Trophoblast cell (in vitro differentiated cells and primary cell): Measurements from ENCODE around the gene ACSM5.

Experiments used
- DNase-seq, 2 donors: peaks; one replicate each; pipeline ENCODE4 v3.0.0-alpha.2; 2016
- H2AFZ ChIP-seq: 2 replicates; pipeline ENCODE4 v1.6.1; 2013; ENCODE audit warnings: low read length, moderate library complexity, mild to moderate bottlenecking; ENCODE audit not compliant: insufficient read depth, poor library complexity
- H2AK5ac ChIP-seq: 2 replicates; pipeline ENCODE4 v1.6.1; 2013; ENCODE audit warnings: mild to moderate bottlenecking, low read length
- H2BK120ac ChIP-seq: 2 replicates; pipeline ENCODE4 v1.6.1; 2013; ENCODE audit warnings: low read length, mild to moderate bottlenecking, moderate library complexity; ENCODE audit not compliant: insufficient read depth, poor library complexity
- H2BK12ac ChIP-seq: 2 replicates; pipeline ENCODE4 v1.6.1; 2013; ENCODE audit warnings: mild to moderate bottlenecking, low read length, moderate library complexity
- H2BK5ac ChIP-seq: 2 replicates; pipeline ENCODE4 v1.6.1; 2013; ENCODE audit warnings: low read length, low read depth, moderate library complexity, mild to moderate bottlenecking; ENCODE audit not compliant: poor library complexity
- H3K14ac ChIP-seq: 2 replicates; pipeline ENCODE4 v1.6.1; 2013; ENCODE audit warnings: mild to moderate bottlenecking, low read length
- H3K18ac ChIP-seq: 2 replicates; pipeline ENCODE4 v1.6.1; 2013; ENCODE audit warnings: mild to moderate bottlenecking, low read length
- H3K23ac ChIP-seq: 2 replicates; pipeline ENCODE4 v1.6.1; 2013; ENCODE audit warnings: low read length
- H3K27ac ChIP-seq: 2 replicates; pipeline ENCODE4 v1.5.1; 2013; ENCODE audit warnings: low read depth, mild to moderate bottlenecking, inconsistent platforms, low read length, moderate library complexity
- H3K27me3 ChIP-seq: 2 replicates; pipeline ENCODE4 v1.6.1; 2013; ENCODE audit warnings: inconsistent platforms, mild to moderate bottlenecking, low read length, moderate library complexity; ENCODE audit not compliant: insufficient read depth
- H3K36me3 ChIP-seq, 2 experiments: 1 replicate in 1 of 2; 2 replicates in 1 of 2; pipeline ENCODE4 v1.6.1; 2013; ENCODE audit warnings: low read length in 2 of 2, mild to moderate bottlenecking in 2 of 2, moderate library complexity in 1 of 2; ENCODE audit not compliant: insufficient read depth in 2 of 2, control insufficient read depth in 1 of 2
- H3K4ac ChIP-seq: 2 replicates; pipeline ENCODE4 v1.6.1; 2013; ENCODE audit warnings: low read depth, mild to moderate bottlenecking, low read length, moderate library complexity
- H3K4me1 ChIP-seq, 2 experiments: 1 replicate in 1 of 2; 2 replicates in 1 of 2; pipeline ENCODE4 v1.6.1; 2013; ENCODE audit warnings: low read length in 2 of 2, mild to moderate bottlenecking in 2 of 2, moderate library complexity in 1 of 2; ENCODE audit not compliant: insufficient read depth in 2 of 2, control insufficient read depth in 1 of 2
- H3K4me2 ChIP-seq: 2 replicates; pipeline ENCODE4 v1.6.1; 2013; ENCODE audit warnings: inconsistent platforms, mild to moderate bottlenecking, low read length, moderate library complexity
- H3K4me3 ChIP-seq: 2 replicates; pipeline ENCODE4 v1.5.1; 2013; ENCODE audit warnings: mild to moderate bottlenecking, low read depth, low read length, inconsistent platforms
- H3K79me1 ChIP-seq: one replicate; pipeline ENCODE4 v1.6.1; 2013; ENCODE audit warnings: low read length
- H3K79me2 ChIP-seq: 2 replicates; pipeline ENCODE4 v1.6.1; 2013; ENCODE audit warnings: low read length, mild to moderate bottlenecking; ENCODE audit not compliant: control insufficient read depth, insufficient read depth, poor library complexity
- H3K9ac ChIP-seq: 2 replicates; pipeline ENCODE4 v1.6.1; 2013; ENCODE audit warnings: mild to moderate bottlenecking, low read length
- H3K9me3 ChIP-seq: 2 replicates; pipeline ENCODE4 v1.6.1; 2013; ENCODE audit warnings: low read depth, mild to moderate bottlenecking, control low read depth, inconsistent platforms, low read length; ENCODE audit not compliant: insufficient read depth
- H4K12ac ChIP-seq: 2 replicates; pipeline ENCODE4 v1.6.1; 2013; ENCODE audit warnings: low read depth, mild to moderate bottlenecking, low read length, moderate library complexity
- H4K8ac ChIP-seq: 2 replicates; pipeline ENCODE4 v1.6.1; 2013; ENCODE audit warnings: low read depth, mild to moderate bottlenecking, low read length, moderate library complexity
- H4K91ac ChIP-seq: one replicate; pipeline ENCODE4 v1.6.1; 2013; ENCODE audit warnings: low read depth, mild to moderate bottlenecking, low read length, moderate library complexity
- WGBS: extraction: QIAGEN DNeasy Blood & Tissue Kit; methylation state at CpG from one replicate; pipeline ENCODE4 v1.1.7; 2013; ENCODE audit warnings: missing lambda C conversion rate; ENCODE audit not compliant: insufficient read length, insufficient coverage; ENCODE audit errors: extremely low coverage; 5-methylcytosine and 5-hydroxymethylcytosine counted together

The ACSM5 gene

DNA sequence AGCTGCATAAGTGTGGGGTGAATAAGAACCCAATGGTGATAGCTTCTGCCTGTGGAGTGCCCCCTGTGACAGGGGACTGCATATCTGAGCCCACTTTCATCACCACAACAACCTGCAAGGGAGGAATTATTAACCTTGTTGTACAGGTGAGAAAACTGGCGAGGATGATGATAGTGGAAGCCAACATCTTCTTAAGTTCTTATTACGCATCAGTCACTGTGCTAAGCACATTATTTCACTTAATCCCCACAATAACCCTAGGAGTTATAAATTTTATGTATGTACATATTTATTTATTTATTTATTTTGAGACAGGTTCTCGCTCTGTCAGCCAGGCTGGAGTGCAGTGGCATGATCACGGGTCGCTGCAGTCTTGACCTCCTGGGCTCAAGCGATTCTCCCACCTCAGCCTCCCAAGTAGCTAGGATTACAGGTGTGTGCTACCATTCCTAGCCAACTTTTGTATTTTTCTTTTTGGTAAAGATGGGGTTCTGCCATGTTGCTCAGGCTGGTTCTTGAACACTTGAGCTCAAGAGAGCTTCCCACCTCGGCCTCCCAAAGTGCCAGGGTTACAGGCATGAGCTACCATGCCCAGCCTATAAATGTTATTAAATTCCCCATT, 12.4 kb upstream of the ACSM5 start:
- DNase-seq = no peak
- Histone ChIP-seq H3K79me1 (no peaks in the 10 kb centered on the region), H4K12ac (no peak overlapping the region), H4K8ac (no peak overlapping the region), H2BK5ac (no peak overlapping the region), H3K18ac (no peak overlapping the region), H2AFZ (no peak overlapping the region), H2BK120ac (no peak overlapping the region), H3K23ac (no peak overlapping the region), H3K36me3 (no peaks in the 10 kb centered on the region), H3K27me3 (no peaks in the 10 kb centered on the region), H2AK5ac (no peak overlapping the region), H3K9ac (no peak overlapping the region), H3K79me2 (no peaks in the 10 kb centered on the region), H3K14ac (no peak overlapping the region), H3K4me1 (peaks cover 0 to 2% of the 10 kb centered on the region in 2 experiments), H4K91ac (no peak overlapping the region), H3K4me3 (no peak overlapping the region), H2BK12ac (no peak overlapping the region), H3K9me3 (no peaks in the 10 kb centered on the region), H3K4me2 (no peak overlapping the region), H3K27ac (no peak overlapping the region), H3K4ac (no peak overlapping the region)
- WGBS = no CpG with 5 or more reads among the region's 7 CpGs

DNA sequence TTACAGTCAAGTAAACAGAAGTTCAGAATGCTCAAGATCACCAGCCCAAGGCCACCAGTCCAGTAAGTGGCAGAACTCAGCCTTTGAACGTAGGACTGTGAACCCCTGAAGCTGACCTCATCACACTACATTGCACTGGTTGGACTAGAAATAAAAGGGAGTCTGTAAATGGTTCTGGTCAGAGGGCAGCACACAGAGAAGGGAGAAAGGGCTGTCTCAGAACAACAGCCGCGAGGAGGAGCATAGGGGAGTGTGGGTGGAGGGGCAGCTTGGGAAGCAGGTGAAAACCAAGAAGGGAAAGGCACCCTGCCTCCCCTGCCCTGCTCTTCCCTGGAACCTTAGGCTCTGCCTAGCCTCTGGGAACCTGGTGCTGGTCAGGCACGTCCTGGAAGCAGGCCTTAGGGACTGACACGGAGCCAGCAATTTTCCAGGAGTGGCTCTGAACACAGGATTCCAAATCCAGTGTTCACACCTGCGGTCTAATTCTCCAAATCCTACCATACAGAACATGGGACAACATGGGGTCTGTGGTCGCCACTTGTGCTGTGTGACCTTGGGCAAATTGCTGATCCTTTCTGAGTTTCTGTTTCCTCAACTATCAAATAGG, 11.8 kb upstream of the ACSM5 start:
- Histone ChIP-seq H3K27ac (no peak overlapping the region), H3K79me2 (no peaks in the 10 kb centered on the region), H4K8ac (no peak overlapping the region), H3K14ac (no peak overlapping the region), H4K91ac (no peak overlapping the region), H2AK5ac (no peak overlapping the region), H3K27me3 (no peaks in the 10 kb centered on the region), H3K18ac (no peak overlapping the region), H2BK120ac (no peak overlapping the region), H3K4ac (no peak overlapping the region), H3K23ac (no peak overlapping the region), H2BK12ac (no peak overlapping the region), H4K12ac (no peak overlapping the region), H3K9ac (no peak overlapping the region), H3K4me2 (no peak overlapping the region), H3K4me3 (no peak overlapping the region), H3K4me1 (peaks cover 0 to 2% of the 10 kb centered on the region in 2 experiments), H3K79me1 (no peaks in the 10 kb centered on the region), H2BK5ac (no peak overlapping the region), H2AFZ (no peak overlapping the region), H3K36me3 (no peaks in the 10 kb centered on the region), H3K9me3 (no peaks in the 10 kb centered on the region)
- WGBS = no CpG with 5 or more reads among the region's 7 CpGs
- no peak for DNase-seq

DNA sequence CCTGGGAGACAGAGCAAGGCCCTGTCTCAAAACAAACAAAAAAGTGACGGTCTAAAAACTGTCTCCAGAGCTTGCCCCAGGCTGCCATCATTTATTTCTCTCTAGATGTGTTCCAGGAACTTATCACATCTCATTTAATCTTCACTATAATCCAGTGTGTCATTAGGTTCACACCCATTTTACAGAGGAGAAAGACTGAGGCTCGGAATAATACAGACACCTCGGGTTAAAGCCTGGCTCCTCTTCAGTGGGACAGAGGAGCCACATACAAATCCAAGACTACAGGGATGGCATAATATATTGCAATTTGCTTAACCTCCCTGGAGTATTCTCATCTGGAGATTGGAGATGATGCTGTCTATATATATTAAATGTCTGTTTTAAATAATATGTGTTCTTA, 10.7 kb upstream of the ACSM5 start:
- DNase-seq = no peak
- Histone ChIP-seq H3K4me1 (peaks cover 0 to 2% of the 10 kb centered on the region in 2 experiments), H3K27me3 (no peaks in the 10 kb centered on the region), H2BK12ac (no peak overlapping the region), H3K14ac (no peak overlapping the region), H4K8ac (no peak overlapping the region), H2AFZ (no peak overlapping the region), H2AK5ac (no peak overlapping the region), H3K79me2 (no peaks in the 10 kb centered on the region), H4K91ac (no peak overlapping the region), H2BK5ac (no peak overlapping the region), H2BK120ac (no peak overlapping the region), H3K4me2 (no peak overlapping the region), H3K79me1 (no peaks in the 10 kb centered on the region), H3K9me3 (no peaks in the 10 kb centered on the region), H3K27ac (no peak overlapping the region), H3K23ac (no peak overlapping the region), H4K12ac (no peak overlapping the region), H3K9ac (no peak overlapping the region), H3K4me3 (no peak overlapping the region), H3K36me3 (no peaks in the 10 kb centered on the region), H3K18ac (no peak overlapping the region), H3K4ac (no peak overlapping the region)
- no CpG with 5 or more reads among the region's 3 CpGs for WGBS

DNA sequence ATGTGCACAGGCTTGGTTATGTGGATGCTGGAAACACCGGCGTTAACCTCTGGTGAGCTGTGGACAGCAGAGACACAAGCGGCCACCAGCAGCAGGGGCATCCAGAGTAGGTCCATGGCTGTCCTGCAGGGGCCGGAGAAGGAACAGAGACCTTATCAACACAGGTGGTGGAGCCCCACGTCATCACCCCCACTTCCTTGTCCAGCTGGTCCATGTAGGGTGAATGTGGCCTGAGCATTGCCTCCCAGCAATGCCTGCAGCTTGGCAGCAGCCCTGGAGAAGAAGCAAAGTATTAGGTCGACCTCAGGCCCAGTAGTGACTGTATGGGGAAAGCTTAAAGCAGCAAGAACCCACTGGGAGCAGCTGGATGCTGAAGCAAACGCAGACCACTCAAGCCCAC, 10.1 kb upstream of the ACSM5 start:
- Histone ChIP-seq H3K27me3 (no peaks in the 10 kb centered on the region), H3K9me3 (no peaks in the 10 kb centered on the region), H4K12ac (no peak overlapping the region), H2AFZ (no peak overlapping the region), H4K8ac (no peak overlapping the region), H3K4me1 (peaks cover 0 to 2% of the 10 kb centered on the region in 2 experiments), H3K23ac (no peak overlapping the region), H2AK5ac (no peak overlapping the region), H3K27ac (no peak overlapping the region), H3K9ac (no peak overlapping the region), H4K91ac (no peak overlapping the region), H3K79me2 (no peaks in the 10 kb centered on the region), H3K14ac (no peak overlapping the region), H2BK12ac (no peak overlapping the region), H2BK5ac (no peak overlapping the region), H3K18ac (no peak overlapping the region), H3K79me1 (no peaks in the 10 kb centered on the region), H2BK120ac (no peak overlapping the region), H3K36me3 (no peaks in the 10 kb centered on the region), H3K4ac (no peak overlapping the region), H3K4me2 (no peak overlapping the region), H3K4me3 (no peak overlapping the region)
- no peak for DNase-seq
- no CpG with 5 or more reads among the region's 7 CpGs for WGBS
